HG03469 (cell line): Measurements from ENCODE around the gene LCE1F.

Source experiments
- ATAC-seq: cut with Tn5 transposase; IDR thresholded peaks from one replicate; pipeline ENCODE4 v1.9.1; 2021; ENCODE audit warnings: mild to moderate bottlenecking, moderate library complexity, moderate number of reproducible peaks; ENCODE audit not compliant: unreplicated experiment

Gene LCE1F

GRCh38 chr1:152770411-152770810 is 4.5 kb upstream of the LCE1F start:
- no peak for ATAC-seq

GRCh38 chr1:152776361-152776760 is 1.4 kb downstream of the LCE1F start:
- no peak for ATAC-seq

GRCh38 chr1:152777510-152778137 is 2.7 kb downstream of the LCE1F start:
- ATAC-seq = no peak

- no peak for ATAC-seq
Observed at GRCh38 chr1:152783095-152783494, 8.2 kb downstream of the LCE1F start.

- no peak for ATAC-seq
Observed at GRCh38 chr1:152786077-152786476, 11.1 kb downstream of the LCE1F start, which contains the start of gene LCE1E. TSS of gene LCE1E (plus strand) at chr1:152786257. CDS start at chr1:152787300, 1,043 bp downstream.

- ATAC-seq = no peak
Observed at GRCh38 chr1:152795686-152796085, 20.7 kb downstream of the LCE1F start.

- no peak for ATAC-seq
Observed at GRCh38 chr1:152796421-152796820, 21.5 kb downstream of the LCE1F start, which contains the start of gene LCE1D. TSS of gene LCE1D (plus strand) at chr1:152796721. CDS start at chr1:152797795, 1,074 bp downstream.

GRCh38 chr1:152801333-152801732 is 26.4 kb downstream of the LCE1F start:
- no peak for ATAC-seq

- ATAC-seq = no peak
Observed at GRCh38 chr1:152806576-152806975, 31.6 kb downstream of the LCE1F start, which contains the start of gene LCE1C. TSS of gene LCE1C (minus strand) at chr1:152806651. CDS start at chr1:152805478, 1,173 bp downstream.

- ATAC-seq = no peak
Observed at GRCh38 chr1:152811050-152811449, 36.1 kb downstream of the LCE1F start.

GRCh38 chr1:152811671-152812070 is 36.7 kb downstream of the LCE1F start, which contains the start of gene LCE1B:
TSS of gene LCE1B (plus strand) at chr1:152811971. CDS start at chr1:152812447, 476 bp downstream.
- no peak for ATAC-seq

GRCh38 chr1:152817309-152817708 is 42.4 kb downstream of the LCE1F start:
- ATAC-seq = no peak

- no peak for ATAC-seq
Observed at GRCh38 chr1:152823294-152823693, 48.4 kb downstream of the LCE1F start.

GRCh38 chr1:152824964-152825363 is 50.0 kb downstream of the LCE1F start:
- no peak for ATAC-seq
